HG03520 (cell line): ENCODE data around the gene ARHGEF10L.
"Not testable (repeated sequence)": the region's sequence is repeated elsewhere in the genome, so short reads cannot be mapped to it uniquely, and the experiment has no call there.

Source experiments
- ATAC-seq: cut with Tn5 transposase; IDR thresholded peaks from one replicate; pipeline ENCODE4 v1.9.1; 2021; ENCODE audit warnings: mild to moderate bottlenecking, moderate library complexity; ENCODE audit not compliant: unreplicated experiment

ARHGEF10L gene

GRCh38 chr1:17729248-17729647 is 189.8 kb downstream of the ARHGEF10L start:
- no peak for ATAC-seq

GRCh38 chr1:17729909-17730308 is 190.4 kb downstream of the ARHGEF10L start:
- ATAC-seq: no peak

- no peak for ATAC-seq
Measured at GRCh38 chr1:17731460-17731859, 192.0 kb downstream of the ARHGEF10L start.

GRCh38 chr1:17732475-17732874 is 193.0 kb downstream of the ARHGEF10L start:
- no peak for ATAC-seq

GRCh38 chr1:17733661-17734060 is 194.2 kb downstream of the ARHGEF10L start:
- no peak for ATAC-seq

GRCh38 chr1:17734609-17735008 is 195.1 kb downstream of the ARHGEF10L start:
- ATAC-seq: no peak

GRCh38 chr1:17735348-17735747 is 195.8 kb downstream of the ARHGEF10L start:
- no peak for ATAC-seq

- ATAC-seq: no peak
Measured at GRCh38 chr1:17735793-17736192, 196.3 kb downstream of the ARHGEF10L start.

GRCh38 chr1:17736625-17737024 is 197.1 kb downstream of the ARHGEF10L start:
- ATAC-seq: no peak

- ATAC-seq: no peak
Measured at GRCh38 chr1:17739050-17739449, 199.6 kb downstream of the ARHGEF10L start.

- ATAC-seq: no peak
Measured at GRCh38 chr1:17741052-17741451, 201.6 kb downstream of the ARHGEF10L start.

GRCh38 chr1:17742583-17742982 is 203.1 kb downstream of the ARHGEF10L start:
- ATAC-seq: no peak

- no peak for ATAC-seq
Measured at GRCh38 chr1:17743008-17743647, 203.6 kb downstream of the ARHGEF10L start.

- ATAC-seq: no peak
Measured at GRCh38 chr1:17743925-17744324, 204.4 kb downstream of the ARHGEF10L start.

- no peak for ATAC-seq
Measured at GRCh38 chr1:17744666-17745478, 205.4 kb downstream of the ARHGEF10L start.

GRCh38 chr1:17745479-17745955 is 206.0 kb downstream of the ARHGEF10L start:
- ATAC-seq: no peak

- ATAC-seq: not testable (repeated sequence)
Measured at GRCh38 chr1:17746281-17746680, 206.8 kb downstream of the ARHGEF10L start.

GRCh38 chr1:17746920-17747319 is 207.4 kb downstream of the ARHGEF10L start:
- ATAC-seq: no peak
